Liver (tissue), 9 donors: ENCODE data around the gene GLE1. TPM values are rescaled to one million over a fixed set of nuclear protein-coding genes. Genes with fewer than 3 reads are reported as not detected.

Source experiments
- DNase-seq: peaks from one replicate; pipeline ENCODE4 v3.0.0-alpha.2; 2017; ENCODE audit warnings: low spot score
- H3K27ac ChIP-seq, 2 donors: one replicate each; pipeline ENCODE4 v1.7.0; 2013; ENCODE audit warnings: inconsistent platforms in 2 of 2, low read length in 2 of 2, control low read depth in 1 of 2, low read depth in 1 of 2, mild to moderate bottlenecking in 1 of 2
- H3K27me3 ChIP-seq, 4 donors: one replicate each; pipeline versions ENCODE4 v1.6.1 to v1.7.0; 2013; ENCODE audit warnings: low read length in 3 of 4, inconsistent platforms in 1 of 4, mild to moderate bottlenecking in 1 of 4, moderate library complexity in 1 of 4; ENCODE audit not compliant: control insufficient read depth in 4 of 4, insufficient read depth in 4 of 4
- H3K36me3 ChIP-seq, 4 donors: one replicate each; pipeline versions ENCODE4 v1.6.1 to v1.7.0; 2013; ENCODE audit warnings: low read length in 3 of 4, mild to moderate bottlenecking in 3 of 4, low read depth in 1 of 4, moderate library complexity in 1 of 4; ENCODE audit not compliant: control insufficient read depth in 4 of 4, insufficient read depth in 3 of 4
- H3K4me1 ChIP-seq, 4 donors: one replicate each; pipeline versions ENCODE4 v1.6.1 to v1.7.0; 2013; ENCODE audit warnings: low read length in 3 of 4, mild to moderate bottlenecking in 3 of 4, moderate library complexity in 1 of 4; ENCODE audit not compliant: control insufficient read depth in 4 of 4, insufficient read depth in 4 of 4
- H3K4me3 ChIP-seq, 3 donors: one replicate each; pipeline versions ENCODE4 v1.6.1 to v1.7.0; 2013; ENCODE audit warnings: low read length in 3 of 3, control low read depth in 1 of 3, low read depth in 1 of 3, mild to moderate bottlenecking in 1 of 3
- H3K9ac ChIP-seq, 2 donors: one replicate each; pipeline ENCODE4 v1.7.0; 2013; ENCODE audit warnings: low read length in 2 of 2, mild to moderate bottlenecking in 2 of 2, moderate library complexity in 2 of 2, control low read depth in 1 of 2, low read depth in 1 of 2
- H3K9me3 ChIP-seq, 4 donors: one replicate each; pipeline versions ENCODE4 v1.6.1 to v1.7.0; 2013; ENCODE audit warnings: low read length in 3 of 4; ENCODE audit not compliant: control insufficient read depth in 4 of 4
- ATF3 ChIP-seq: IDR thresholded peaks from 2 replicates; pipeline ENCODE4 v1.6.1; 2016; ENCODE audit warnings: antibody characterized with exemption
- CTCF ChIP-seq: fragments of 150-350 bp; IDR thresholded peaks from 2 replicates; pipeline ENCODE4 v1.5.1; 2017; ENCODE audit warnings: improper control_type of control experiment, low read depth, low read length; ENCODE audit not compliant: missing input control
- EGR1 ChIP-seq, 2 donors: IDR thresholded peaks; 2 replicates each; pipeline ENCODE4 v1.6.1; 2016 to 2018; ENCODE audit warnings: antibody characterized with exemption in 2 of 2, low read depth in 2 of 2
- FOXA1 ChIP-seq: IDR thresholded peaks from 2 replicates; pipeline ENCODE4 v1.6.1; 2016; ENCODE audit warnings: antibody characterized with exemption
- FOXA2 ChIP-seq: IDR thresholded peaks from 2 replicates; pipeline ENCODE4 v1.6.1; 2016; ENCODE audit warnings: antibody characterized with exemption
- GABPA ChIP-seq, 2 donors: IDR thresholded peaks in 1 of 2; conservative IDR thresholded peaks in 1 of 2; 2 replicates each; pipeline ENCODE4 v1.6.1; 2016; ENCODE audit warnings: antibody characterized with exemption in 2 of 2, mild to moderate bottlenecking in 1 of 2, moderate library complexity in 1 of 2
- HNF4A ChIP-seq, 2 donors: conservative IDR thresholded peaks; 2 replicates each; pipeline ENCODE4 v1.6.1; 2016; ENCODE audit warnings: antibody characterized with exemption in 2 of 2, mild to moderate bottlenecking in 2 of 2
- HNF4G ChIP-seq: IDR thresholded peaks from 2 replicates; pipeline ENCODE4 v1.6.1; 2016; ENCODE audit warnings: antibody characterized with exemption
- JUND ChIP-seq, 2 donors: IDR thresholded peaks; 2 replicates each; pipeline ENCODE4 v1.6.1; 2016; ENCODE audit warnings: antibody characterized with exemption in 2 of 2
- MAX ChIP-seq: IDR thresholded peaks from 2 replicates; pipeline ENCODE4 v1.6.1; 2016; ENCODE audit warnings: antibody characterized with exemption
- NR2F2 ChIP-seq: IDR thresholded peaks from 2 replicates; pipeline ENCODE4 v1.6.1; 2016; ENCODE audit warnings: antibody characterized with exemption
- RAD21 ChIP-seq, 2 donors: IDR thresholded peaks; 2 replicates each; pipeline ENCODE4 v1.6.1; 2016; ENCODE audit warnings: antibody characterized with exemption in 2 of 2, mild to moderate bottlenecking in 2 of 2
- REST ChIP-seq: IDR thresholded peaks from 2 replicates; pipeline ENCODE4 v1.6.1; 2016; ENCODE audit warnings: antibody characterized with exemption, mild to moderate bottlenecking
- RXRA ChIP-seq, 2 donors: IDR thresholded peaks; 2 replicates each; pipeline ENCODE4 v1.6.1; 2017 to 2018; ENCODE audit warnings: antibody characterized with exemption in 2 of 2, mild to moderate bottlenecking in 1 of 2
- SP1 ChIP-seq: IDR thresholded peaks from 2 replicates; pipeline ENCODE4 v1.6.1; 2018; ENCODE audit warnings: antibody characterized with exemption, mild to moderate bottlenecking
- TAF1 ChIP-seq: conservative IDR thresholded peaks from 2 replicates; pipeline ENCODE4 v1.6.1; 2016; ENCODE audit warnings: antibody characterized with exemption, mild to moderate bottlenecking
- YY1 ChIP-seq: IDR thresholded peaks from 2 replicates; pipeline ENCODE4 v1.6.1; 2016; ENCODE audit warnings: antibody characterized with exemption, mild to moderate bottlenecking
- ZBTB33 ChIP-seq: IDR thresholded peaks from 2 replicates; pipeline ENCODE4 v1.6.1; 2016; ENCODE audit warnings: antibody characterized with exemption
- WGBS: extraction: QIAGEN DNeasy Blood & Tissue Kit; methylation state at CpG from one replicate; pipeline ENCODE4 v1.1.7; 2013; 5-methylcytosine and 5-hydroxymethylcytosine counted together
- polyA plus RNA-seq, 2 donors: library from polyadenylated mRNA; stranded (reverse) in 1 of 2; unstranded in 1 of 2; fragments of 200-250 nt in 1 of 2; fragments of >200 nt in 1 of 2; fragmentation: Nextera tagmentation in 1 of 2; extraction: Ambion mirVana in 1 of 2; gene quantifications; one replicate each; pipeline versions ENCODE4 v1.2.1 to v1.2.3, GENCODE V29; 2013 to 2015
- total RNA-seq, 2 donors: library from RNA; depleted of rRNA; stranded (reverse); fragments of >200 nt; gene quantifications; one replicate each; pipeline ENCODE4 v1.2.3, GENCODE V29; 2014
- donor health status: healthy.
- donor health status: healthy.
- donor health status: healthy.
- donor health status: healthy.
- donor health status: healthy.

Gene GLE1
- total and polyA plus RNA-seq, 4 donors, result 5.3 to 19.5 (median 12.8) TPM

GRCh38 chr9:128497824-128498610, 6.5 kb upstream of the GLE1 start:
- no peak overlapping the region for H3K4me3 ChIP-seq
- no peak overlapping the region for H3K9ac ChIP-seq
- H3K9me3 ChIP-seq, result no peaks in the 10 kb centered on the region
- H3K27me3 ChIP-seq, result no peaks in the 10 kb centered on the region
- H3K27ac ChIP-seq, result no peak overlapping the region
- peaks cover 11 to 27% (median 23%) of the 10 kb centered on the region in 4 donors for H3K4me1 ChIP-seq
- TF ChIP-seq GABPA (IDR thresholded peaks at IDR 0.05 in 1 of 2, conservative IDR thresholded peaks at IDR 0.05 in 1 of 2), result no peak
- TF ChIP-seq EGR1 (IDR thresholded peaks at IDR 0.05; ENCODE audit: low read depth in 2 of 2), result no peak
- TF ChIP-seq RAD21 (IDR thresholded peaks at IDR 0.05), result no peak
- TF ChIP-seq YY1, result no peak
- no peak for TF ChIP-seq FOXA2
- no peak for TF ChIP-seq SP1
- no peak for TF ChIP-seq ATF3
- no peak for TF ChIP-seq HNF4A (conservative IDR thresholded peaks at IDR 0.05)
- no peak for TF ChIP-seq TAF1
- TF ChIP-seq RXRA (IDR thresholded peaks at IDR 0.05), result no peak
- TF ChIP-seq NR2F2, result no peak
- 97% methylated on average over 11 of the region's 11 CpGs for WGBS
- DNase-seq, result no peak
- H3K36me3 ChIP-seq, result peaks cover 3 to 24% (median 10%) of the 10 kb centered on the region in 4 donors

GRCh38 chr9:128498911-128499310, 5.6 kb upstream of the GLE1 start:
- WGBS, result 98% methylated on average over 9 of the region's 9 CpGs
- DNase-seq, result no peak
- H3K36me3 ChIP-seq, result peaks cover 5 to 24% (median 10%) of the 10 kb centered on the region in 4 donors
- TF ChIP-seq FOXA1 (no peak), YY1 (no peak), MAX (no peak), RAD21 (IDR thresholded peaks at IDR 0.05) (no peak), ZBTB33 (no peak), REST (no peak), GABPA (IDR thresholded peaks at IDR 0.05 in 1 of 2, conservative IDR thresholded peaks at IDR 0.05 in 1 of 2) (no peak), JUND (IDR thresholded peaks at IDR 0.05) (no peak), ATF3 (no peak), SP1 (no peak), HNF4G (no peak), NR2F2 (no peak), CTCF (no peak), HNF4A (conservative IDR thresholded peaks at IDR 0.05) (no peak)
- H3K4me1 ChIP-seq, result peaks cover 11 to 29% (median 26%) of the 10 kb centered on the region in 4 donors
- H3K9ac ChIP-seq, result no peak overlapping the region
- H3K27ac ChIP-seq, result no peak overlapping the region
- no peaks in the 10 kb centered on the region for H3K9me3 ChIP-seq
- no peak overlapping the region for H3K4me3 ChIP-seq
- no peaks in the 10 kb centered on the region for H3K27me3 ChIP-seq
